Measurements from ENCODE around the gene MRPL24. TPM values are rescaled to one million over a fixed set of nuclear protein-coding genes. Genes with fewer than 3 reads are reported as not detected.
A peak's percentile ranks its signal among the peaks of the same experiment; 100 is the strongest.

Gene MRPL24
- total and polyA plus RNA-seq, 8 donors, result 42.8 to 62.2 (median 55.4) TPM

GRCh38 chr1:156743367-156744302 is 2.7 kb upstream of the MRPL24 start:
- no peak for DNase-seq
- H3K27ac ChIP-seq, result peak overlapping the region in 1 of 2 donors; percentile 89
- H3K36me3 ChIP-seq, result peaks cover 0 to 35% of the 10 kb centered on the region in 2 donors
- H3K4me3 ChIP-seq, result no peak overlapping the region
- no peaks in the 10 kb centered on the region for H3K9me3 ChIP-seq
- intact Hi-C loops (cut with DNase I), result no loop called here
- TF ChIP-seq CTCF (IDR thresholded peaks at IDR 0.05), result no peak
- peaks cover 30 to 79% of the 10 kb centered on the region in 2 donors for H3K4me1 ChIP-seq
- no peak for ATAC-seq
- H3K27me3 ChIP-seq, result no peaks in the 10 kb centered on the region

- intact Hi-C loops (cut with DNase I), result no loop called here
- Histone ChIP-seq H3K27me3 (no peaks in the 10 kb centered on the region), H3K9me3 (no peaks in the 10 kb centered on the region), H3K36me3 (peaks cover 0 to 41% of the 10 kb centered on the region in 2 donors), H3K4me1 (peaks cover 21 to 71% of the 10 kb centered on the region in 2 donors), H3K27ac (peak overlapping the region in 1 of 2 donors; percentile 89), H3K4me3 (no peak overlapping the region)
- ATAC-seq (no peak), DNase-seq (no peak)
- no peak for TF ChIP-seq CTCF (IDR thresholded peaks at IDR 0.05)
These were observed 1.9 kb upstream of the MRPL24 start for GRCh38 chr1:156742801-156743200.

GRCh38 chr1:156742017-156742416 is 1.1 kb upstream of the MRPL24 start:
- H3K9me3 ChIP-seq, result no peaks in the 10 kb centered on the region
- H3K27me3 ChIP-seq, result no peaks in the 10 kb centered on the region
- H3K4me1 ChIP-seq, result peaks cover 15 to 64% of the 10 kb centered on the region in 2 donors
- H3K36me3 ChIP-seq, result peaks cover 0 to 49% of the 10 kb centered on the region in 2 donors
- H3K27ac ChIP-seq, result peak overlapping the region in 1 of 2 donors; percentile 89
- H3K4me3 ChIP-seq, result no peak overlapping the region
- ATAC-seq (no peak), DNase-seq (no peak)
- intact Hi-C loops (cut with DNase I), result no loop called here
- no peak for TF ChIP-seq CTCF (IDR thresholded peaks at IDR 0.05)

- peak overlapping the region; percentile 2 to 90 for H3K4me3 ChIP-seq
- peaks cover 13 to 60% of the 10 kb centered on the region in 2 donors for H3K4me1 ChIP-seq
- intact Hi-C loops (cut with DNase I), result no loop called here
- no peaks in the 10 kb centered on the region for H3K9me3 ChIP-seq
- DNase-seq (no peak), ATAC-seq (peak; percentile 1)
- no peak for TF ChIP-seq CTCF (IDR thresholded peaks at IDR 0.05)
- peaks cover 0 to 53% of the 10 kb centered on the region in 2 donors for H3K36me3 ChIP-seq
- peak overlapping the region; percentile 89 to 91 for H3K27ac ChIP-seq
- no peaks in the 10 kb centered on the region for H3K27me3 ChIP-seq
These were observed 644 bp upstream of the MRPL24 start for GRCh38 chr1:156741481-156741983.

- peak overlapping the region in 1 of 2 donors; percentile 89 for H3K27ac ChIP-seq
- no peaks in the 10 kb centered on the region for H3K9me3 ChIP-seq
- intact Hi-C loops (cut with DNase I), result no loop called here
- no peak for TF ChIP-seq CTCF (IDR thresholded peaks at IDR 0.05)
- no peak for DNase-seq
- H3K27me3 ChIP-seq, result no peaks in the 10 kb centered on the region
- peaks cover 5 to 48% of the 10 kb centered on the region in 2 donors for H3K4me1 ChIP-seq
- peaks cover 0 to 62% of the 10 kb centered on the region in 2 donors for H3K36me3 ChIP-seq
- H3K4me3 ChIP-seq, result peak overlapping the region; percentile 83 to 90
- peak; percentile 5 for ATAC-seq
These were observed 599 bp downstream of the MRPL24 start for GRCh38 chr1:156740237-156740740.
